GM21529 (cell line): Measurements from ENCODE around the gene APCDD1L.
"Not testable (repeated sequence)": the region's sequence is repeated elsewhere in the genome, so short reads cannot be mapped to it uniquely, and the experiment has no call there.

Experiments used
- ATAC-seq: cut with Tn5 transposase; IDR thresholded peaks from one replicate; pipeline ENCODE4 v1.9.1; 2021; ENCODE audit not compliant: unreplicated experiment

Gene APCDD1L

DNA sequence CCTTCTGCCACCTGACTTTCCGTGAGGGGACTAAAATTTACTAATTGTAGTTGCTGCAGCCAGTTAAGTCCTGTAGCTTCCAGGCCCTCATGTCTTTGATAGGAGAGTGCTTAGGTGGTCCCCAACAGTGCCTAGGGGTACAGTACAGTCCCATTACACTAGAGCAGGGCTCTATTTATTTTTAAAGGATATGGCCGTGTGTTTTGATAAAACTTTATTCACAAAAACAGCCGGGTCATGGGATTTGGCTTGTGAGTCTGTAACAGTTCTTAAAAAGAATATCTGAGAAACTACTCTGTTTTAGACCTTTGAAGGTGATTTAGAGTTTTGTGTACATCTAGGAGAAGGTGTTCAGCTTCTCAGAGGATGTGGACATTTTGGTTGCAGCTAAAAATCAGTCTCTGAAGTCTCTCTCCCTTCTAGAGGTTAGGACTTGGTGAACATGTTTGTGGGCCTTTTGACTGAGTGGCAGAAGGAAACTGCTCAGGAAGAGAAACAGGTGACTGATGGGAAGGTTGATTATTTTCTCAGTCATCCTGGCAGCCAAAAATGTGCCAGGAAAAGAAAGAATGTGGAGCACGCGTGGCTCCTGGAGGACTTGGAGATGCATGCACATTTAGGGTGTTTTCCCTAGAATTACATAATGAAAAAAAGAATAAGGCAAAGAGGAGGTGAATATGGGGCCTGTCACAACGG, 68.8 kb downstream of the APCDD1L start:
- ATAC-seq: no peak

DNA sequence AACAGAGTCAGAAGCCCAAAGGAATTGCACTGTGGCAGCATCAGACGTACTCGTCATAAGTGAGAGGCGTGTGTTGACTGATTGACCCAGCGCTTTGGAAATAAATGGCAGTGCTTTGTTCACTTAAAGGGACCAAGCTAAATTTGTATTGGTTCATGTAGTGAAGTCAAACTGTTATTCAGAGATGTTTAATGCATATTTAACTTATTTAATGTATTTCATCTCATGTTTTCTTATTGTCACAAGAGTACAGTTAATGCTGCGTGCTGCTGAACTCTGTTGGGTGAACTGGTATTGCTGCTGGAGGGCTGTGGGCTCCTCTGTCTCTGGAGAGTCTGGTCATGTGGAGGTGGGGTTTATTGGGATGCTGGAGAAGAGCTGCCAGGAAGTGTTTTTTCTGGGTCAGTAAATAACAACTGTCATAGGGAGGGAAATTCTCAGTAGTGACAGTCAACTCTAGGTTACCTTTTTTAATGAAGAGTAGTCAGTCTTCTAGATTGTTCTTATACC, 70.4 kb downstream of the APCDD1L start:
- no peak for ATAC-seq

DNA sequence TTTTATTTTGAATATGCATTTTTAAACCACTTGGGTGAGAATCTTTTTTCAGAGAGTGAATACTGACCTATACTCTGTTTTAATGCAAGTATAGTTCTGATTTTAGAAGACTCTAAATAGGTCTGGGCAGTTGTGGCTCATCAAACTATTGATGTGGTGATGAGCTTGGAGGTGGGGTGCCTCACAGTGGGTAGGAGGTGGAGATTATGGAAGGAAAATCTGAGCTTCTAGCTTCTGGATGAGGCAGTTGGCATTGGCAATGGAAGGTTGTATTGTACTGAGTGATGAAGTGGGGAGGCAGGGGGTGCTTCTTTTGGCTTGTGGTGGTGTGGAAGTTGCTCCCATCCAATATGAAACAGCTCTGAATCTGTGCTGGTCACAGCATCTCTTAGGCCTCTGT, 73.5 kb downstream of the APCDD1L start:
- ATAC-seq: no peak

DNA sequence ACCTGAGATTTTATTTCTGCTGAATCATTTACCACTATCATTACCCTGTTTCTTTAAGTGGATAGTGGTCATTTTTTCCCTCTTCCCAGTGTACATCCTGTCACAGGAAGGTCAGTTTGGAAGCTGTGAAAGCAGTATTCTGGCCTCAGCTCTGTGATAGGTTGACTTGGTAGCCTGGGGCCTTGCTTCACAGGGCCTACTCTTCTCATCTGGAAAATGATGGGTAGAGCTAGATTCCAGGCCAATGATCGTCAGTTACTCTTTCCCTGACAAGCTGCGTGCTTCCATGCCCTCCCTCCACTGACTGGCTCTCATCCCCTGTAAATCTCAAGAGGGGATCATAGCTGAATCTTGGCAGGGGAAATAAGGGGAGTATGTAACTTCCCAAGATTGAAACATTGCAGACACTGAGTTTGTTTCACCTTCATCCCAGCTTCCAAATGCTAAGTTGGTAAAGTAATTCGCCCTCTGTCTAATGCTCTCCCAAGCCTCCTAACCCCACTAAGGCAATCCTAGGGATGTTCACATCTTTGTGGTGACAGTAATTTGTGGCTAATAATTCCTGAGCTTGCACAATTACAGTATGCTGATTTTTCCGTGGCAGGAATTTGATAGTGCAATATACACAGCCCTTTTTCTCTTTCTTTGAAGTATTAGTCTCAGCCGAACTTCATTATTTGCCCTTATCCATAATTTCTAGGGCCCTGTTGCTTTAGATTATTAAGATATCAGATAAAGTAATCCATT, 75.0 kb downstream of the APCDD1L start:
- ATAC-seq: no peak

DNA sequence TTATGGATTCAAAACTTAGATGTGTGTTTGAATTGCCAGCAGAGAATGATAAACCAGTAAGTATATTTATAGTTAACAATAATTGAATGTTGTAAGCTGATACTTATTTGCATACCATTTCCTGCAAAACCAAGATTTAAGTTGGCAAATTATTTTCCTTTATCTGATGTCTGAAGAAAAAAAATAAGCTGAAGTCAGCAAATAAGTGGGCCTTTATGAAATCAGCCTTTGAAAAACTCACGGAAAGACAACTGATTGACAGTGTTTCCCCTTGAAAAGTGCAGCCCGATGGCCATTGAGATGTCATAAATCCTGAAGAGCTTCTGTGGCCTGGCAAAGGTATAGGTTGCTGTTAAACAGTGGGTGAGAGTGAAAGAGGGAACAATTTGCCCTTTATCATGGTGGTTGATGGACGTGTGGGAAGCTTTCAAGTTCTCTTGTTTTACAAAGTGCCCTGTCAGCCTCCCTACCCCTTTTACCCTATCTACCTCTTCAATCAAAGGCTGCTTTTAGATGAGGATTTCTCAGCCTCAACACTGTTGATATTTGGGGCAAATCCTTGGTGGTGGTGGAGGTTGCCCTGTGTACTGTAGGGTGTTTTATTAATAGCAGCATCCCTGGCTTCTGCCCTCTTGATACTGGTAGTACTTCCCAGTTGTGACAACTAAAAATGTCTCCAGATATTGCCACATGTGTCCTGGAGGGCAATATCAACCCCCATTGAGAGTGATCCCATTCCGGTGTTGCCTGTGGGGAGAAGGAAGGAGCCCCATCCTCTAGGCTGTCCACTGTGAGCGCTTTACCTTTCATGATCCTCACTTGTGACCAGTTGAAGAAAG, 76.0 kb downstream of the APCDD1L start:
- ATAC-seq: no peak

DNA sequence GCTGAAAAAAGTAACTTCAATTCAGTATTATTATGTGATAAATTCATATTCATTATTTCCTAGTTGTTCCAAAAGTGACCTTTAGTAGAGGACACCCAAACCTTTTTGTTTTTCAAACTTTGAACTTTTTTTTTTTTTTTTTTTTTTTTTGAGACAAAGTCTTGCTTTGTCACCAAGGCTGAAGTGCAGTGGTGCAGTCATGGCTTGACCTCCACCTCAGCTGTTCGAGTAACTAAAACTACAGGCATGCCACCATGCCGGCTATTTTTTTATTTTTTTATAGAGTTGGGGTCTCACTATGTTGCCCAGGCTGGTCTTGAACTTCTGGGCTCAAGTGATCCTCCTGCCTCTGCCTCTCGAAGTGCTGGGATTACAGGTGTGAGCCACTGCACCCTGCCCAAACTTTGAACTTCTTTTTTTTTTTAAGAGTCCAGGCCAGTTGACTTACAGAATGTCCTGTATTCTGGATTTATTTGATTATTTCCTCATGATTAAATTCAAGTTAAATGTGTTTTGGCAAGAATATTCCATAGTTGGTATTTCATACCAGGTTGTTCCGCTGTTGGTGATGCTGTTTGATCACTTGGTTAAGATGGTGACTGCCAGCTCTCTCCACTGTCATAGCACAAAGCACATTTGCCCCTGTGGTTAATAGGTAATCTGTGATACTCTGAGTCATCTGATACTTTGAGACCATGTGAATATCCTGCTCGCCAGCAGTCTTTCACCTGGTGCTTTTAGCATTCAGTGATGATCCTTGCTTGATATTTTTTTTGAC, 78.1 kb downstream of the APCDD1L start:
- no peak for ATAC-seq

DNA sequence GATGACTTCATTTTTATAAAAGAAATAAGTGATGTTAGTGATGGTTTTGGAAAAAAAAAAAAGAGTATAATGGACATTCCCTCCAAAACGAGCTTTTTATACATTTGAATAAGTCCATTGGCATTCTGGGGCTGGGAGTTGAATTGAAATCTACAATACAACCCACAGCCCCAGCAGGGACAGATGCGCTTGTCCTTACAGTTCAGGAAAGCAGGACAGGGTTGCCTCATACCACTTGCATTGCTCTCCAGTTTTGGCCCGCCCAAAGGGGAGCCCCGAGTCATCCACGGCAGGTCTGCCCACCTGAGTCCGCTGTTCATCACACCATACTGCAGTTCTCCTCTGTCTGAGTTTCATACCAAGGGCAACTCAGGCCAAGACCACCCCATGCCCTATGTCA, 80.0 kb downstream of the APCDD1L start:
- no peak for ATAC-seq

GRCh38 chr20:58434326-58434725, 80.9 kb downstream of the APCDD1L start:
- ATAC-seq: no peak

GRCh38 chr20:58433759-58434158, 81.4 kb downstream of the APCDD1L start:
- ATAC-seq: no peak

DNA sequence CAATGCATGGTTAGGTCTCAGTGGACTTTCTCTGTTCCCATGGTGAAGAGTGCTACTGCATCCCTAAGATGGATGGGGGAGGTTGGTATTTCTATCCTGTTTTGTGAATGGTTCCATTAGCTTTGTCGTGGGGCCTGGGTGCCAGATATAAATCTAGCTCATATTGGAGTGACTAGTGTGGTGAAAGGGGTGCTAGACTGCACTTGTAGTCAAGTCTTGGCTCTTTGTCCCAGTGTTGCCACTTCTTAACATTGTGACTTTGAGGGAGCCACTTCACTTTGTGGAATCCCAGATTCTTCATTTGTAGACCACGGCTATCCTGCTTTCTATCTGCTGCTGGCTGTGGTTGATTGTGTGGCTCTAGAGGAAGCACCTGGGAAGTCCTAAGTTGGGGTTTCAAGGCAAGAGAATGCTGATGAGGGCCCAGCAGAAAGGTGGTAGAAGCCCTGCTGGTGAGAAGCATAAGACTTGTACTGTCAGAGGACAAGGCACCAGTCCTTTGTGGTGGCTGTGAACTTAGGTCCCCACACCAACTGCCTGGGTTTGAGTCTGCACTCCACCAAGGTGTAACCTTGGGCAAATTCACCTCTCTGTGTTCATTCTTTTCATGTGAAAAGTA, 82.1 kb downstream of the APCDD1L start:
- ATAC-seq: no peak

GRCh38 chr20:58432186-58432954, 82.8 kb downstream of the APCDD1L start:
- no peak for ATAC-seq

- ATAC-seq: no peak
Observed at GRCh38 chr20:58431134-58431533, 84.1 kb downstream of the APCDD1L start.

DNA sequence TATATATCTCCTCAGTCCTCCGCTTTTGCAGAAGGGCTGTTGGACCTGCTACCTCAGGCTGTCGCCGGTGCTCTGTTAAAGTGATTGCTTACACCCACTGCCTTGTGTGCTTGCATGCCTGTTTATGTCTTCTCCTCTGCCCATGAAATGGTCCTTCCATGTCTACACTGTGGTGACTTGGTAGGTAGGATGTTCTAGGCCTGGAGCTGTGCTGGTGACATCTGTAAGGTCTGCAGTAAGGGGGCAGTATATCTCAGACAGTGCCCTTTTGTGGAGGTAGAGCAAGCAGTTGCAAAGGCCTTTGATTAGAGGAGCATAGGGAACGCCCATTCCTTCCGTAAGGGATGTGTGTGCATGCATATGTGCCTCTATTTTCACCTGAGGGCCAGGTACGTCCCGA, 85.9 kb downstream of the APCDD1L start:
- no peak for ATAC-seq

DNA sequence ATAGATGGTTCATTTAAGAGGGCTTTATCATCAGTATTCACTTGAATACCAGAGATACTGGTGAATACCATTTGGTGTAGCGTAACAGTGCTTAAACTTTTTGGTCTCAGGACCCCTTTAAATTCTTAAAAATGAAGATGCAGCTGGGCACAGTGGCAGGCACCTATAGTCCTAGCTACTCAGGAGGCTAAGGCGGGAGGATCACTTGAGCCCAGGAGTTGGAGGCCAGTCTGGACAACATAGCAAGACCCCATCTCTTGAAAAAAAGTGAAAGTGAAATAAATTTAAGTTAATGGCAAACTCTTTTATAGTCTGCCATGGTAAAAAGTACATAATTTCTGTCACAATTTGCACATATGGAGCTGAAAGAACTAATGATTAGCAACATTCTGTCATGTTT, 86.8 kb downstream of the APCDD1L start:
- ATAC-seq: no peak

DNA sequence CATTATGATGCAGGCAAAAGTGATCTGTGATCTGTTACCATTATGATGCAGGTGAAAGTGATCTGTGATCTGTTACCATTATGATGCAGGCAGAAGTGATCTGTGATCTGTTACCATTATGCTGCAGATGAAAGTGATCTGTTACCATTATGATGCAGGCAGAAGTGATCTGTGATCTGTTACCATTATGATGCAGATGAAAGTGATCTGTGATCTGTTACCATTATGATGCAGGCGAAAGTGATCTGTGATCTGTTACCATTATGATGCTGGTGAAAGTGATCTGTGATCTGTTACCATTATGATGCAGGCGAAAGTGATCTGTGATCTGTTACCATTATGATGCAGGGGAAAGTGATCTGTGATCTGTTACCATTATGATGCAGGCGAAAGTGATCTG, 87.6 kb downstream of the APCDD1L start:
- ATAC-seq: not testable (repeated sequence)

DNA sequence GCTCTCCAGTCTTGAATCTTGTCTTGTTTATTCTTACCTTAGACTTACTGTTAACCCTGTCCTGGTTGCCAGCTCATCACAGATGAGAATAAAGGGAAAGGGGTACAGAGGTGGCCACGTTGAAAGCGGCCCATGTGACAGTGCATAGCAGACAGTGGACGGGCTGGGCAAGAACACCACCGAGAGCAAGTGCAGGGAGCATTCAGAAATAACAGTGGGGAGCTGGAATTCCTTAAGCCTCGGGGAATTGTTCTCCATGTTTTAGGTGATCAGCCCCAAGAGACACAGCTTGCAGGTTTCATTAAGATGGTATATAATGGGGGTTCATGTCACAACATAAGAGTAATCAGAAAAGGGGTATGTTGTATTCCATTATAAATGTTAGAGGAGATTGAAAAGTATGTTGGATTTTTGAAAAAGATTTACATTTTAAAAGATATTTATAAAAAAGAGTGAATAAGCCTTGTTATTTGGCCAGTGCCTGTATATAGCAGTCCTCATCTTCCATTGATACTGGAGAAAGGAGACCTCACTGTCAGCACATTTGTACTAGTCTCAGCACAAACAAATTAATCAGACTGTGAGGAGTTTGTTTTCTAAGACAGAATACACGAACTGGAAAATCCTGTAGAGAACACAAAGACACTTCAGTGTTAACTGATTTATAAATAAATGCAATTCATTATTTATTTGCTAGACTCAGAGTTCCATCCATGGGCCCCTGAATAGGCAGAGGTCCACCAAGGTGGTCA, 90.8 kb downstream of the APCDD1L start:
- no peak for ATAC-seq

GRCh38 chr20:58421497-58421850, 93.7 kb downstream of the APCDD1L start:
- no peak for ATAC-seq

GRCh38 chr20:58420798-58421496, 94.3 kb downstream of the APCDD1L start:
- no peak for ATAC-seq
